ENCODE results near the gene NUAK1.
A peak's percentile ranks its signal among the peaks of the same experiment; 100 is the strongest.

The NUAK1 gene

GRCh38 chr12:106088811-106089485 is 49.8 kb downstream of the NUAK1 start:
- Mint-ChIP-seq H3K27me3 (peaks cover 26% of the 10 kb centered on the region), H3K4me1 (no peaks in the 10 kb centered on the region), H3K4me3 (no peak overlapping the region), H3K27ac (peak overlapping the region; percentile 29 to 59), H3K9me3 (no peaks in the 10 kb centered on the region)
- DNase-seq, result no peak
- ATAC-seq, result no peak

GRCh38 chr12:106088246-106088808 is 50.4 kb downstream of the NUAK1 start:
- Mint-ChIP-seq H3K27ac (no peak overlapping the region), H3K9me3 (no peaks in the 10 kb centered on the region), H3K4me1 (no peaks in the 10 kb centered on the region), H3K27me3 (peaks cover 30% of the 10 kb centered on the region), H3K4me3 (no peak overlapping the region)
- no peak for ATAC-seq
- DNase-seq, result no peak

DNA sequence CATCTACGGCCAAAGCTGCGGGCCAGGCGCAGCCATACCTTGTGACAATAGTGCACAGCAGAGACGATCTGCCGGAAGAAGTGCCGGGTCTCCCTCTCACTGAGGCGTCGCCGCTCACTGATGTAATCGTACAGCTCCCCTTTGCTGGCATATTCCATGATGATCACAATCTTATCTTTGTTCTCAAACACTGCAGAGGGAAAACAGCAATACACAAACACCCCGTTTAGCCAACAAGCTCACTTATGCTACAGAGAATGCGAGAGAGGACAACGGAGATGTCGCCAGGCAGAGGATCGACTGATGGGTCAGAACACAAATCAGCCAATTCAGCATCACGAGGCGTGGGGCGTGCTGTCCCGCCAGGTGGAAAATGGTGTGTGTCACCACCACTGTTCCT is 52.1 kb downstream of the NUAK1 start:
- peaks cover 47% of the 10 kb centered on the region for H3K27me3 Mint-ChIP-seq
- H3K9me3 Mint-ChIP-seq, result no peaks in the 10 kb centered on the region
- no peak overlapping the region for H3K4me3 Mint-ChIP-seq
- DNase-seq (no peak), ATAC-seq (no peak)
- H3K4me1 Mint-ChIP-seq, result no peaks in the 10 kb centered on the region
- no peak overlapping the region for H3K27ac Mint-ChIP-seq

GRCh38 chr12:106085213-106085612 is 53.5 kb downstream of the NUAK1 start:
- Mint-ChIP-seq H3K9me3 (no peaks in the 10 kb centered on the region), H3K27me3 (peaks cover 58% of the 10 kb centered on the region), H3K27ac (no peak overlapping the region), H3K4me3 (no peak overlapping the region), H3K4me1 (no peaks in the 10 kb centered on the region)
- ATAC-seq (no peak), DNase-seq (no peak)

DNA sequence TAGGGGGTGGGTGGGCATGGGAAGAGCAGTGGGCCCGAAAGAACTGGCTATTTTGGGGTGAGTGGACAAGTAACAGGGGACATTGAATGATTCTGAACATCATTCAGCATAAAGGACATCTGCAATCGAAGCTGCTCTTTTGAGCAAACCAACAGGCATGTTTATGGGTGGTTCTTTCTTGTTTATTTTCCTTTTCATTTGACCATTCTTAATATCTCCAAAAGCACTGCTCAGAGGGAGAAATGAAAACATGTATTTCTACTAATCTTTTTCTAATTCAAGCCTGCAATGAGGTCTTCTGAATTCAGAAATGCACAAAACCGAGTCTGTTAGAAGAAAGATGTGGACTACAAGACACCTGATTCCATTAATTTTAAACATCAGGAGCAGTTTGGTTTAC is 54.0 kb downstream of the NUAK1 start:
- ATAC-seq (no peak), DNase-seq (no peak)
- no peak overlapping the region for H3K4me3 Mint-ChIP-seq
- peaks cover 59% of the 10 kb centered on the region for H3K27me3 Mint-ChIP-seq
- no peaks in the 10 kb centered on the region for H3K9me3 Mint-ChIP-seq
- H3K27ac Mint-ChIP-seq, result no peak overlapping the region
- H3K4me1 Mint-ChIP-seq, result no peaks in the 10 kb centered on the region

DNA sequence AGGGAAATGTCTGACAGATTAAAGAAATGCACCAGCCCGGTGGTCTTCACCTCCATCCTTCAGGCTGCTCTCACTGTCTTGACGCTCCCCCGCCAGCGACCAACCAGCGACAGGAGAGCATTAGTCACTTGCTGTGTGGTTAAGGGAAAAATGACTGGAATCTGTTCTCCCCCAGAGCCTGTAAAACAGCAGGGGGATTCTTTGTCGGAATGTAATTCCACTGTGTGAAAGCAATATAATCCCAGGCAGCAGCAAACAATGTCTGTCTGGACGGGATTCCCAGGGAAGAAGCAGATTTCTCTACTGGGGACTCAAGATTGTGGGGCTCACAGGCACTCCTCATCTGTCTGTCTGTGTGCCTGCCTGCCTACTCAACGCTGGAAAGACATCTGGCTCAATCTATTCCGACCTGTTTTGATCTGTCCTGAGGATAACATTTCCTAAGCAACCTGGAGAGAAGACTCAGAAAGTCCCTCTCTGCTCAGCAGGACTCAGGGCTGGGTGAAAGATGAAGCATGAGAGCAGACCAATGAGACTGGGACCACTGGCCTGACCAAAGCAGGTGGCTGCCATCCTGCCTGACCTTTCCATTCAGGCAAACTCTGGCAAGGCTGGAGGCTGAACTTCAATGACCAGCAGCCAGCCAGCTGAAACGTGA is 54.6 kb downstream of the NUAK1 start:
- H3K27ac Mint-ChIP-seq, result no peak overlapping the region
- ATAC-seq (no peak), DNase-seq (no peak)
- H3K9me3 Mint-ChIP-seq, result no peaks in the 10 kb centered on the region
- no peaks in the 10 kb centered on the region for H3K4me1 Mint-ChIP-seq
- peaks cover 59% of the 10 kb centered on the region for H3K27me3 Mint-ChIP-seq
- H3K4me3 Mint-ChIP-seq, result no peak overlapping the region

- Mint-ChIP-seq H3K4me3 (no peak overlapping the region), H3K9me3 (no peaks in the 10 kb centered on the region), H3K27me3 (peaks cover 66% of the 10 kb centered on the region), H3K4me1 (no peaks in the 10 kb centered on the region), H3K27ac (peak overlapping the region in 1 of 2 donors; percentile 38)
- ATAC-seq (no peak), DNase-seq (no peak)
These were observed 56.3 kb downstream of the NUAK1 start for GRCh38 chr12:106082216-106083175.

DNA sequence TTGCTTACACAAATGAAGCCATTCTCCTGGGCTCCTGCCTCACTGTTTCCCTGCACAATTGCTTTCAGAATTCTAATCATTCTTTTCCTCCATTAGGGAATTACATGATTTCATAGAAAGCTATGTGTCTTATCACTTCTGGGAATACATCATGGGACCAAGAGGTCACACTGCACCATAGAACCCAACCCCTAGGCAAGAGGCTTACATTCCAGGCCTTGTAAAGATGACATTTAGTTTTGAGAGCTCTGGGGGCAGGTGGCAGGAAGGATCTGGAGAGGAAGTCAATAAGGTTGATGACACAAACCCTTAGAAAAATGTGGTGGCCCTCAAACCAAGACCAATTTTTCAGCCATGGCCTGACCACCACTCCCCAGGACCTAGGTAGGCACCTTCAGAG is 57.1 kb downstream of the NUAK1 start:
- peaks cover 75% of the 10 kb centered on the region for H3K27me3 Mint-ChIP-seq

DNA sequence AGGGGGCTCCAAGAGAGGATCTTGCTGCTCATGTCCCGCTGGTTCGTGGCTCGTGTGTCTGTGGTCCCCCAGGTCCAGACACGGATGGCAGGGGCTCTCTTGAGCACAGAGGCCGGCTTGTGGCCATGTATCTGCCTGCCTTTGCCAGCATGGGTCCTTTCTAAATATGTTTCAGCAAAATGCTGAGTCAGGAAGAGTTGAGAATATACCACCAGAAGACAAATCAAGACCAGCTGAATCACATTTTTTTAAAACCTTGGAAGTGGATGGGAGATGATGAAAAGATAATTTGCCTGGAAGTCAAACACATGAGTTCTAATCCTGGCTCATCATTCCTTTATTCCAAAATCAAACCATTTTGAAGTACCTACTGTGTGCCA is 58.0 kb downstream of the NUAK1 start:
- no peak for DNase-seq
- no peaks in the 10 kb centered on the region for H3K9me3 Mint-ChIP-seq
- no peaks in the 10 kb centered on the region for H3K4me1 Mint-ChIP-seq
- H3K4me3 Mint-ChIP-seq, result no peak overlapping the region
- no peak overlapping the region for H3K27ac Mint-ChIP-seq
- ATAC-seq, result no peak
- H3K27me3 Mint-ChIP-seq, result peaks cover 79% of the 10 kb centered on the region

More for the DNA sequence above, 57.1 kb downstream of the NUAK1 start:
- Mint-ChIP-seq H3K9me3 (no peaks in the 10 kb centered on the region), H3K4me1 (no peaks in the 10 kb centered on the region), H3K4me3 (no peak overlapping the region), H3K27ac (no peak overlapping the region)
- no peak for ATAC-seq
- no peak for DNase-seq

- Mint-ChIP-seq H3K4me1 (no peaks in the 10 kb centered on the region), H3K27me3 (peaks cover 79% of the 10 kb centered on the region), H3K27ac (no peak overlapping the region), H3K9me3 (no peaks in the 10 kb centered on the region), H3K4me3 (no peak overlapping the region)
- DNase-seq, result no peak
- no peak for ATAC-seq
These were observed 58.5 kb downstream of the NUAK1 start for GRCh38 chr12:106080041-106080790.

DNA sequence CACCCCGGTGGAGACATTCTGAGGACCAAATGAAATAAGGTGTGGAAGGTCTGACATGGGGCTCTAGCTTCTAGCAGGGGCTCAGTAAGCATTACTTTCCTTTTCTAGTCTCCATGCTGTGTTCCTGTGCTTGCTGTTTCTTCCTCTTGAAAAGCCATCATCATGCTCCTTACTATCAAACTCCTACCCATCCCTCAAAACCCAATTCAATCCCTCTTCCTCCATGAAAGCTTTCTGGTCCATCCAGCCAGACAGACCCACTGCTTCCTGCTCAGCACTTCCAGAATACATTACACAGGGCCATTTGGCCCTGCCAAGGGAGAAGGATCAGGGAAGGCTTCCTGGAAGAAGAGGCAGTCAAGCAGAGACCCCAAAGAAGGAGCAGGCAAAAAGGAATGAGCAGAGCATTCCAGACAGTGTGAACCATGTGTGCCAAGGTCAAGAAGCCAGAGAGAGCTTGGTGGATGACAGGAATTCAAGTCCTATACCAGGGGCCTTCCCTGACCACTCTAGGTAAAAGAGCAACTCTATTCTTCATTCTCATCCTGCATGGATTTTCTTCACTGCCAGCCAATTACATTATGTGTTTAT is 59.5 kb downstream of the NUAK1 start:
- no peak for ATAC-seq
- Mint-ChIP-seq H3K27ac (no peak overlapping the region), H3K4me1 (no peaks in the 10 kb centered on the region), H3K27me3 (peaks cover 70% of the 10 kb centered on the region), H3K9me3 (no peaks in the 10 kb centered on the region), H3K4me3 (no peak overlapping the region)
- no peak for DNase-seq

GRCh38 chr12:106078358-106079010 is 60.3 kb downstream of the NUAK1 start:
- DNase-seq (no peak), ATAC-seq (no peak)
- peaks cover 64% of the 10 kb centered on the region for H3K27me3 Mint-ChIP-seq
- H3K9me3 Mint-ChIP-seq, result no peaks in the 10 kb centered on the region
- H3K4me1 Mint-ChIP-seq, result no peaks in the 10 kb centered on the region
- H3K27ac Mint-ChIP-seq, result no peak overlapping the region
- H3K4me3 Mint-ChIP-seq, result no peak overlapping the region

DNA sequence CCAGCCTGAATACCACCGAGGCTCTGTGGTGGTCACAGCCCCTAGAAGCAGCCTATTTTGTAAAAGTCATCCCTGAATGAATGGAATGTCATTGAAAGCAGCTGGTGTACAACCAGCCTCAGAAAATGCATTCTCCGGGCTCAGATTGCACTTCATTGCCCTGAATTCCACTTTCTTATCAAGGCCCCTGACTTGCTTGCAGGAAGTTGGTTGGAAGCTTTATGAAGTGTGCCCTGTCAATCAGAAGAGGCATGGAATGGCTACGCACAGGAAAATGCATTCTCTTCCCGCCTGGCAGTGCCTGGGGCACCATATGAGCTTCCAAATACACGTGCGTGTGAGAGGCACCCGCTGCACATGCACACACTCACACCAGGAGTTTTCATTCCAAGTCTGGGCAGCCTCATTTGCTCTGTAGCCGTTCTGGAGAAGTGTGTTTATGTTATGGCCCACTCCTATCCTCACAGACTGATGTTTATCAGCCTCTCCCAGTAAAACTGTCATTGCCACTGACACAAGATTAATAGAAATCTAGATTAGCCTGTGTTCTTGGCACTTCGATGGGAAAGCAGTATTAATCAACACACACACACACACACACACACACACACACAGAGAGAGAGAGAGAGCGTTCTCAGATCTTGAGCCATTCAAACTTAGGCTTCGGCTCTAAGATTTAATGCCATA is 63.9 kb downstream of the NUAK1 start:
- H3K9me3 Mint-ChIP-seq, result no peaks in the 10 kb centered on the region
- H3K27me3 Mint-ChIP-seq, result peaks cover 46% of the 10 kb centered on the region
- H3K4me1 Mint-ChIP-seq, result no peaks in the 10 kb centered on the region
- DNase-seq, result no peak
- no peak for ATAC-seq
- no peak overlapping the region for H3K4me3 Mint-ChIP-seq
- no peak overlapping the region for H3K27ac Mint-ChIP-seq

- Mint-ChIP-seq H3K4me1 (no peaks in the 10 kb centered on the region), H3K9me3 (no peaks in the 10 kb centered on the region), H3K27ac (no peak overlapping the region), H3K27me3 (peaks cover 43% of the 10 kb centered on the region), H3K4me3 (no peak overlapping the region)
- ATAC-seq (peak; percentile 63), DNase-seq (no peak)
These were observed 64.4 kb downstream of the NUAK1 start for GRCh38 chr12:106074361-106074705.
